Inflammatory macrophage treated with lipopolysaccharide for 4 hours (primary cell): Measurements from ENCODE around the gene SERPINB12.

ENCODE experiments used
- DNase-seq: peaks from one replicate; pipeline ENCODE4 v3.0.0-alpha.2; 2020

Gene SERPINB12

GRCh38 chr18:63552581-63552980 is 10.4 kb downstream of the SERPINB12 start:
- no peak for DNase-seq

GRCh38 chr18:63553081-63553480 is 10.9 kb downstream of the SERPINB12 start:
- peak; percentile 76 for DNase-seq

- no peak for DNase-seq
Measured at GRCh38 chr18:63559567-63560491, 17.7 kb downstream of the SERPINB12 start.

- DNase-seq = no peak
Measured at GRCh38 chr18:63562284-63562683, 20.1 kb downstream of the SERPINB12 start.

- DNase-seq = no peak
Measured at GRCh38 chr18:63564021-63564420, 21.9 kb downstream of the SERPINB12 start.

- no peak for DNase-seq
Measured at GRCh38 chr18:63564561-63564960, 22.4 kb downstream of the SERPINB12 start.

GRCh38 chr18:63567276-63567675 is 25.1 kb downstream of the SERPINB12 start:
- no peak for DNase-seq

GRCh38 chr18:63567825-63568224 is 25.7 kb downstream of the SERPINB12 start:
- no peak for DNase-seq

- DNase-seq = no peak
Measured at GRCh38 chr18:63570721-63571120, 28.6 kb downstream of the SERPINB12 start.

- peak; percentile 79 for DNase-seq
Measured at GRCh38 chr18:63575681-63576080, 33.5 kb downstream of the SERPINB12 start.

GRCh38 chr18:63578357-63578958 is 36.3 kb downstream of the SERPINB12 start:
- peak; percentile 13 for DNase-seq

GRCh38 chr18:63579616-63580015 is 37.4 kb downstream of the SERPINB12 start:
- DNase-seq = peak; percentile 91

GRCh38 chr18:63585988-63586387 is 43.8 kb downstream of the SERPINB12 start:
- no peak for DNase-seq

- no peak for DNase-seq
Measured at GRCh38 chr18:63586431-63586830, 44.3 kb downstream of the SERPINB12 start.

GRCh38 chr18:63586966-63587365 is 44.8 kb downstream of the SERPINB12 start, which contains the start of gene SERPINB13:
SERPINB13 (plus strand) TSS chr18:63587343; CDS start chr18:63588668, 1,325 bp downstream.
- no peak for DNase-seq

- DNase-seq = peak; percentile 66
Measured at GRCh38 chr18:63588909-63589308, 46.7 kb downstream of the SERPINB12 start.

- peak; percentile 93 for DNase-seq
Measured at GRCh38 chr18:63590373-63590772, 48.2 kb downstream of the SERPINB12 start.

- DNase-seq = no peak
Measured at GRCh38 chr18:63590966-63591695, 49.0 kb downstream of the SERPINB12 start.

GRCh38 chr18:63591725-63592124 is 49.6 kb downstream of the SERPINB12 start:
- DNase-seq = no peak

GRCh38 chr18:63592471-63592870 is 50.3 kb downstream of the SERPINB12 start:
- no peak for DNase-seq

GRCh38 chr18:63596964-63597363 is 54.8 kb downstream of the SERPINB12 start:
- DNase-seq = no peak

GRCh38 chr18:63603355-63603754 is 61.2 kb downstream of the SERPINB12 start:
- DNase-seq = no peak

- DNase-seq = peak; percentile 92
Measured at GRCh38 chr18:63603772-63604171, 61.6 kb downstream of the SERPINB12 start.
